Measurements from ENCODE around the gene DAD1. TPM values are rescaled to one million over a fixed set of nuclear protein-coding genes. Genes with fewer than 3 reads are reported as not detected.

DAD1 gene
- total RNA-seq, 2 donors from 2014 or later, result 95.4 to 96.0 TPM

GRCh38 chr14:22519877-22520685, 68.9 kb downstream of the DAD1 start:
- peak overlapping the region; percentile 91 for H3K4me3 Mint-ChIP-seq
- H3K27ac Mint-ChIP-seq, result peak overlapping the region; percentile 100
- H3K9me3 ChIP-seq (ENCODE audit: control insufficient read depth, low read length, poor library complexity, severe bottlenecking), result no peaks in the 10 kb centered on the region
- DNase-seq (no peak), ATAC-seq (peak; percentile 28)
- peaks cover 70% of the 10 kb centered on the region for H3K4me1 Mint-ChIP-seq
- H3K27me3 Mint-ChIP-seq, result no peaks in the 10 kb centered on the region
- H3K36me3 Mint-ChIP-seq (ENCODE audit: low read depth), result peaks cover 18% of the 10 kb centered on the region

DNA sequence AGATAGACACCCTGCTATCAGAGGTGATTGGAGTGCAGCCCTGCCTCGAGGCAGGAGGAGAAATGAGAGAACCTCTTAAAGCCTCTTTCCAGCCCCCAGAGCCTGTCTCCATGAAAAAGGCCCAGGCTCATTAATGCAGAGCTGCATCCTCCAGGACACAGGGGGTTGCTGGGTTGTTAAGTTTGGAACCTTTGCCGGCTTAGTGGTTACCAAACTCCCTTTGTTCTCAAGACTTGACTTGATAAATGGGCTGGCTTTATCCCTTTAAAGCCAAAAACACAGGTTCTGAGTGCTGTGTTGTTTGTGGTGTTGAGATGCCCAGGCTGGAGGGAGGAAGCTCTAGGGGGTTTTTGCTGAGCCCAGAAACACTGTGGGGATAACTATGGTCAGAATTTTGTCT, 71.0 kb downstream of the DAD1 start:
- Mint-ChIP-seq H3K4me3 (peak overlapping the region; percentile 91), H3K4me1 (peaks cover 59% of the 10 kb centered on the region), H3K27me3 (no peaks in the 10 kb centered on the region), H3K36me3 (ENCODE audit: low read depth) (peaks cover 20% of the 10 kb centered on the region), H3K27ac (peak overlapping the region; percentile 100)
- no peaks in the 10 kb centered on the region for H3K9me3 ChIP-seq (ENCODE audit: control insufficient read depth, low read length, poor library complexity, severe bottlenecking)
- ATAC-seq (peak; percentile 52), DNase-seq (no peak)

DNA sequence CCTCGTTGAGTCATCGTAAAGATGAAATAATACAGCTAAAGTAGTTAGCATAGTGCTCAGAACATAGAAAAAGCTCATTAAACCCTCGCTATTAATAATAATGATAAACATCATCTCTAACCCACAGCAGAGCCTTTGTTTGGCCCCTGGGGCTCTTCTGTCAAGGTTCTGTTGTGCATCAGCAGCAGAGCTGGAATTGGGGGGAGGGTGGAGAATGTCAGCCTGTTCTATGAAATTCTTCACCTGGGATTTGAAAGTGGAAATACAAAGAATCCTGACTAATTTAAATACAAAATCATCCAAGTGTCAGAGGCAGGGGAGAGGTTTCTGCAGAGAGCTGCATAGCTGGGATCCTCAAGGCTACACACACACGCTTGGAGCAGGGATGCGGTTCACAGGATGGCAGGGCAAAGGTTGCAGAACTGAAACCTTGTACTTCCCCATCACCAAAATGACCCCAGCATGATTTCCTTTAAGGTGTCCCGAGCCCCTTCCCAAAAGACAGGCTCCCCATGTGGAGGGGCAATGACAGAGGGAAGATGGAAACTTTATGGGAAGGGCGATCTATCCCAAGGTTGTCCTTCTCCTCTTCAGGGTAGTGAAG, 71.8 kb downstream of the DAD1 start:
- H3K36me3 Mint-ChIP-seq (ENCODE audit: low read depth), result peaks cover 20% of the 10 kb centered on the region
- ATAC-seq (no peak), DNase-seq (no peak)
- H3K27me3 Mint-ChIP-seq, result no peaks in the 10 kb centered on the region
- no peaks in the 10 kb centered on the region for H3K9me3 ChIP-seq (ENCODE audit: control insufficient read depth, low read length, poor library complexity, severe bottlenecking)
- H3K4me1 Mint-ChIP-seq, result peaks cover 58% of the 10 kb centered on the region
- peak overlapping the region; percentile 100 for H3K27ac Mint-ChIP-seq
- peak overlapping the region; percentile 91 for H3K4me3 Mint-ChIP-seq

DNA sequence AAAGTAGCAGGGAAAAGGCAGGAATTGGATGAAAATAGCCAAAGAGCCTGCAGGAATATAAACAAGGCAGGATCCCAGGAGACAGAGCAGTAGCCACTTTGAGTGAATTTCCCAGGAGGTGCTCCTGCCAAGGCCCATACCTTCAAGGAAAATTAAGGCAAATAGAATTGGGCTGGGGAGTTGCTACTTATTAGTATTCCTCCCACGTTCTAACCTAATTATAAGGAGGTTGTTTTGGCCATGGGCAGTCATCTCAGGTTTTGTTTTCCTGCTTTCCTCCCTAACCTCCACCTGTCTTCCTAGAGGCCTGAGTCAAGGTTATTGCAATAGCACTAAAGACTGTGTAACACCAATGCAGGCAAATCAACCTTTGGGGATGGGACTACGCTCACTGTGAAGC, 73.1 kb downstream of the DAD1 start:
- no peaks in the 10 kb centered on the region for H3K27me3 Mint-ChIP-seq

More for the DNA sequence above, 73.1 kb downstream of the DAD1 start:
- no peak for DNase-seq
- no peak for ATAC-seq
- Mint-ChIP-seq H3K36me3 (ENCODE audit: low read depth) (peaks cover 17% of the 10 kb centered on the region), H3K4me3 (peak overlapping the region; percentile 91), H3K27ac (peak overlapping the region; percentile 100), H3K4me1 (peaks cover 59% of the 10 kb centered on the region)
- H3K9me3 ChIP-seq (ENCODE audit: control insufficient read depth, low read length, poor library complexity, severe bottlenecking), result no peaks in the 10 kb centered on the region

Other genes with a start within 250 kb of the DAD1 start
- gene ABHD4, start 9.1 kb upstream of the DAD1 start, total RNA-seq, result 10 to 100 TPM; 12.3 to 19.0 TPM
- not detected for gene OR6J1, start 55.1 kb upstream of the DAD1 start, total RNA-seq
- gene OXA1L, start 177.5 kb upstream of the DAD1 start, total RNA-seq, result 100 to 1,000 TPM; 150 to 171 TPM
- gene SLC7A7, start 226.2 kb upstream of the DAD1 start, total RNA-seq, result 1 to 10 TPM in 1 of 2 donors, under 1 TPM in 1; 0.55 to 3.1 TPM
- gene MRPL52, start 240.7 kb upstream of the DAD1 start, total RNA-seq, result 10 to 100 TPM; 36.2 to 44.6 TPM
- 1 to 10 TPM in 1 of 2 donors, under 1 TPM in 1; 0.85 to 1.0 TPM for gene MMP14, start 247.4 kb upstream of the DAD1 start, total RNA-seq